ENCODE data around the gene KAT2A. TPM values are rescaled to one million over a fixed set of nuclear protein-coding genes. Genes with fewer than 3 reads are reported as not detected.

The KAT2A gene
- total RNA-seq, 4 donors from 2014 or later: 13.8 to 31.1 (median 21.8) TPM

DNA sequence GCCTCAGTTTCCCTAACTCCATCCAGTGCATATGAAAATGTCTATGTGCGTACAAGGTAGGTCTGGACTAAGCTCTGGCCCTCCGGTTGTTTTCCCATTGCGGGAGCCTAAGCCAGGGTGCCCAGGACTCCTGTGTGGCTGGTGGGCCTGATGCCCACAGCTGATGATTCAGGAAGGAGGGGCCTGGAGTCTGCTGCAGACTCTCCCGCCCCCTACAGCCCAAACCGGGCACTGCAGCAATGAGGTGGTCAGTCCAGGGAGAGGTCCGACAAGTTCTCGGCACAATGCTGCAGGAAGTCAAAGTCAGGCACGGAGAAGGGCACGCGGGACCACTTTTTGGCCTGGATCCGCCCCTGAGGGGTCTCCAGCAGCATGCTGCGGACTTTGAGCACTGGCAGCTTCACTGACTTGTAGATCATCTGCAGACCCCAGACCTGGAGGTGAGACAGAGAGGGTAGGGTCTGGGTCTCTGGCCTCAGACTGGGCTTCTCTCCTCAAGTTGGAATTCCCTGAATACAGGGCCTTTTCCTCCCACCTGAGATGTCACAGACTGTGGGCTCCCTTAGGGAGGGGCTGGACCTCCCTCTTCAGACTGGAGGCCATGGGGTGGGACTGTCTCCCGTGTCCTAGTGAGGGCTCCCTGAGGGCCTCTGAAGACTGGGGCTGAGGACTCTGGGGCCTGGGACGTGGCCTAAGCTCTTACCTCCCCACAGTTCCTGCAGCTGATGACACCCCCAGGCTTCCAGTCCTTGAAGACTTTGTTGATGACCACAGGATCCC lies 19.5 kb downstream of the KAT2A start:
- Histone ChIP-seq H3K9me3 (no peaks in the 10 kb centered on the region), H3K4me3 (no peak overlapping the region), H3K36me3 (peaks cover 6 to 41% (median 21%) of the 10 kb centered on the region in 4 donors), H3K27ac (replicated peaks in 1 of 4) (no peak overlapping the region), H3K27me3 (peaks cover 0 to 21% (median 9%) of the 10 kb centered on the region in 4 donors), H3K4me1 (peaks cover 6 to 19% (median 13%) of the 10 kb centered on the region in 4 donors)
- intact Hi-C loops (cut with DNase I): loop anchor here (5.0 kb wide), 1 partner anchor 34 kb away; no protein-coding TSS in a partner anchor
- WGBS: 39% methylated on average over 11 of the region's 14 CpGs
- TF ChIP-seq POLR2AphosphoS5 (IDR thresholded peaks at IDR 0.05) (no peak), EP300 (IDR thresholded peaks at IDR 0.05) (no peak), POLR2A (IDR thresholded peaks at IDR 0.05; ENCODE audit: low read depth) (no peak)
- TF ChIP-seq, protein P1, sequence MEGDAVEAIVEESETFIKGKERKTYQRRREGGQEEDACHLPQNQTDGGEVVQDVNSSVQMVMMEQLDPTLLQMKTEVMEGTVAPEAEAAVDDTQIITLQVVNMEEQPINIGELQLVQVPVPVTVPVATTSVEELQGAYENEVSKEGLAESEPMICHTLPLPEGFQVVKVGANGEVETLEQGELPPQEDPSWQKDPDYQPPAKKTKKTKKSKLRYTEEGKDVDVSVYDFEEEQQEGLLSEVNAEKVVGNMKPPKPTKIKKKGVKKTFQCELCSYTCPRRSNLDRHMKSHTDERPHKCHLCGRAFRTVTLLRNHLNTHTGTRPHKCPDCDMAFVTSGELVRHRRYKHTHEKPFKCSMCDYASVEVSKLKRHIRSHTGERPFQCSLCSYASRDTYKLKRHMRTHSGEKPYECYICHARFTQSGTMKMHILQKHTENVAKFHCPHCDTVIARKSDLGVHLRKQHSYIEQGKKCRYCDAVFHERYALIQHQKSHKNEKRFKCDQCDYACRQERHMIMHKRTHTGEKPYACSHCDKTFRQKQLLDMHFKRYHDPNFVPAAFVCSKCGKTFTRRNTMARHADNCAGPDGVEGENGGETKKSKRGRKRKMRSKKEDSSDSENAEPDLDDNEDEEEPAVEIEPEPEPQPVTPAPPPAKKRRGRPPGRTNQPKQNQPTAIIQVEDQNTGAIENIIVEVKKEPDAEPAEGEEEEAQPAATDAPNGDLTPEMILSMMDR (IDR thresholded peaks at IDR 0.05): peak; percentile 62 to 78 (median 63)
- DNase-seq (ENCODE audit: extremely low spot score): no peak

DNA sequence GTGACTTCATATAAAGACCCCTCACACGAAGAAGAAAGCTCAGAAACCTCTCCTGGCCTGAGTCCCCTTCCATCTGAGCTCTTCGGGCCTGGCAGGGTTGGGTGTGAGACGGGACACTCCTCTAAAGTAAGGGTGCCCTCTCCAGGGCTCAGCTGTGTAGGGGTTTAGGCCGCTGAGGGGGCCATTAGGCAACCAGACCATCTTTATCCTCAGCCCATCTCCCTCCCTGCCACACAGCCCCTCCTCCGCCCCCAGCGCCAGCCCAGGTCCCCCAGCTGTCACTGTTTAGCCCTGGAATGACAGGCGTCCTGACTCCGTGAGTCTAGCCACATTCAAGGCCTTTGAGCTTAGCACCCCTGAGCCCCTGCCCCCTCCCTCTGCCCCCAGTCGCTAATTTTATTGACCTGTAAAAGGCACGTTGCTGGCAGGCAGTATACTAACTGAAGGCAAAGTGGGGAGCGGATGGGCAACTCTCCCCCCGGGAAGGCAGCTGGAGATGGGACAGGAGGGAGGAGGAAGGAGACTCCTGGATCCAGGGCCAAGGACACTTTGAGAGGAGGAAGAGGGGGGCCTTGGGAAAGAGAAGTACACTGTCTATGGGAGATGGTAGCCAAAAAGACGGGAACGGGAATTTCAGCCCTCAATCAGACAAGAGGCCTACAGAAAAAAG lies 22.3 kb downstream of the KAT2A start:
- intact Hi-C loops (cut with DNase I): no loop called here
- Histone ChIP-seq H3K4me1 (peaks cover 6 to 19% (median 13%) of the 10 kb centered on the region in 4 donors), H3K27me3 (peaks cover 0 to 49% (median 10%) of the 10 kb centered on the region in 4 donors), H3K36me3 (peaks cover 0 to 14% (median 6%) of the 10 kb centered on the region in 4 donors), H3K9me3 (no peaks in the 10 kb centered on the region), H3K4me3 (no peak overlapping the region), H3K27ac (replicated peaks in 1 of 4) (no peak overlapping the region)
- 82% methylated on average over 13 of the region's 14 CpGs for WGBS
- DNase-seq (ENCODE audit: extremely low spot score): no peak
- TF ChIP-seq, protein P1 (IDR thresholded peaks at IDR 0.05): no peak
- TF ChIP-seq EP300 (IDR thresholded peaks at IDR 0.05): no peak
- no peak for TF ChIP-seq POLR2A (IDR thresholded peaks at IDR 0.05; ENCODE audit: low read depth)
- TF ChIP-seq POLR2AphosphoS5 (IDR thresholded peaks at IDR 0.05): no peak

DNA sequence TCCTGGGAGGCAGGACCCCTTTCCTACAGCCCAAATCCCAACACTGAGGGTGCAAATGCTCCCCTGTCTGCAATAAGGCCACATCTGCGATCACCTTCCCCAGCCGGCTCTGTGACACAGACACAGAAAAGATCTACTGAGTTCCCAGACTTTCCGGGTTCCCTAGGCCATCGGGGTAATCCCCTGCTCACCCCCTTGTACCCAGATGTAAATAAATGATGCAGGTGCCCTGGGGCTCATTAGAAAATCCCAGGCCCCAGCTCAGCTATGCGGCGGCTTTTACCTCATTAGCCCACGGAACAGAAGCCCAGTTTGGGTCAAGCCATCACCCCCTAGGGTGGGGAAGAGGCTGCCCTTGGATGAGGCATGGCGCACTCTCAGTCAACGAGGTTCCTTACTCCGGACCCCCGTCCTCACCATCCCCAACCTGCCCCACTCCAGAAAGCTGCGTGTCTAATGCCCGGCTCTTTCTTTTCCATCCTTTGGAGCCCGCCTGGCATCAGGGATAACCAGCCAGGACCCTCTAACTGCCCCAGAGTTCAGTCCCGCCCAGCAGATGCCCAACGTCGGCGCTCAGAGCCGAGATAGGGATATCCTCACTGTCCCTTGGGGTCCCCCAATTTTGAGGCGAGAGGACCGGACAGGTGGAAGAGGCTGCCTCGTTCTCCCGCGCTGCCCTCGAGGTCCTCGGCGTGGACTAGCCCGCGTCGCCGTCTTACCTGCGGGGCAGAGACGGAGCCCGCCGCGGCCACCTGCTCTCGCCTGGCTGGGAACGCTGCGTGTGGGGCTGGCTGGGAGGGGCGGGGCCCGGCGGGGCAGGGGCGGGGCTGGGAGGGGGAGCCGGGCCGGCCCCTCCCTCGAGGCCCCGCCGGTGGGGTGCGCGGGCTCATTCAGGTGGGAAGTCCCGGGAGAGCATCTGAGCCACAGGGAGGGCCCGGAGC lies 23.2 kb downstream of the KAT2A start, which contains the start of gene ZNF385C:
Gene ZNF385C (minus strand): TSS at position 783 of the 941 bp plus-strand sequence. CDS start 35,417 bp downstream, outside the sequence.
- 26% methylated on average over 16 of the region's 52 CpGs for WGBS
- no peak within 1 kb of the TSS for H3K27ac ChIP-seq (replicated peaks in 1 of 4)
- peaks cover 6 to 19% (median 13%) of the 10 kb centered on the region in 4 donors for H3K4me1 ChIP-seq
- peak within 1 kb of the TSS; percentile 15 to 43 (median 28) for H3K4me3 ChIP-seq
- no peak for DNase-seq (ENCODE audit: extremely low spot score)
- TF ChIP-seq, protein P1 (IDR thresholded peaks at IDR 0.05): no peak
- no peak for TF ChIP-seq EP300 (IDR thresholded peaks at IDR 0.05)
- TF ChIP-seq POLR2A (IDR thresholded peaks at IDR 0.05; ENCODE audit: low read depth): no peak
- no peak for TF ChIP-seq POLR2AphosphoS5 (IDR thresholded peaks at IDR 0.05)
- intact Hi-C loops (cut with DNase I): no loop called here
- H3K27me3 ChIP-seq: peaks cover 0 to 55% (median 10%) of the 10 kb centered on the region in 4 donors
- no peaks in the 10 kb centered on the region for H3K9me3 ChIP-seq
- H3K36me3 ChIP-seq: peaks cover 0 to 5% (median 0%) of the 10 kb centered on the region in 4 donors

DNA sequence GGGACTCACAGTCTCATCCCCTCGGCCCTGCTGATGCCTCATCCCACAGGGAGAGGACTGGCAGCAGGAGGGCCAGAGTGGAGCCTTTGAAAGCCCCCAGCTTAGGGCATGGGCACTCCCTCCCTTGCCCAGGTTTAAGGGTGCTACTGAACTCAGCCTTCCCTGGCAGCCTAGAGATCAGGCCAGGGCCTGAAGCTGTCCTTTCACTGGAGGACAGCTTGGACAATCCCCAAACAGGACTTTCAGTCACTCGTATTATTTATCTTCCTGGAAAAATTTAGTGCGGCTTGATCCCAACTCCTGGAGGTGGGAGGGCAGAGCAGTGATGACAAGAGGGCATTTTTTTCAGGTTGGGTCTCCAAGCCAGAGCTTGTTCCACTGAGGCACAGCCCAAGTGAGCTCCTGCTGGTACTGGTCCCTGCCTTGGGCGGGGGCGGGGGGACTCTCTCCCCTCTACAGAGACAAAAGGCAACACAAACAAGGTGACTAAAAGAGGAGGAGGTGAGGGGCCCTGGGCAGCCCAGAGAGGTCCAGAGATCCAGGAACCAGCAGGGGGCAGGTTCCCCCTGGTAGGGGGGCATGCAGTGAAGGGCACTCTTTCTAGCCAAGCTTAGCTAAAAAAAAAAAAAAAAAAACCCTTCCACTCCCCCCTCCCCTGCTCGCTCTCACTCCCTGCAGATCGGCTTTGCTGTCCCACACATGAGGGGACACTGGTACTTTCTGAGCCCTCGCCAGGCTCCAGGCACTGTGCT lies 24.6 kb downstream of the KAT2A start:
- no peaks in the 10 kb centered on the region for H3K36me3 ChIP-seq
- TF ChIP-seq POLR2AphosphoS5 (IDR thresholded peaks at IDR 0.05) (no peak), EP300 (IDR thresholded peaks at IDR 0.05) (no peak), POLR2A (IDR thresholded peaks at IDR 0.05; ENCODE audit: low read depth) (no peak)
- TF ChIP-seq, protein P1 (IDR thresholded peaks at IDR 0.05): no peak
- no peak for DNase-seq (ENCODE audit: extremely low spot score)
- intact Hi-C loops (cut with DNase I): no loop called here
- H3K4me3 ChIP-seq: no peak overlapping the region
- no peak overlapping the region for H3K27ac ChIP-seq (replicated peaks in 1 of 4)
- H3K27me3 ChIP-seq: peaks cover 0 to 64% (median 10%) of the 10 kb centered on the region in 4 donors
- H3K9me3 ChIP-seq: no peaks in the 10 kb centered on the region
- peaks cover 6 to 14% (median 11%) of the 10 kb centered on the region in 4 donors for H3K4me1 ChIP-seq
- WGBS: 70% methylated on average over 8 of the region's 8 CpGs
